ENCODE results near the gene GPR108.

Gene GPR108

GRCh38 chr19:6680141-6680540 is 57.2 kb downstream of the GPR108 start:
- in situ Hi-C loops (cut with HindIII; ENCODE audit: low sequenced_read_pairs): no loop called here
- no peak for TF ChIP-seq CTCF (IDR thresholded peaks at IDR 0.05; ENCODE audit: low read depth, low read length, missing control alignments)
- H3K4me3 ChIP-seq (ENCODE audit: low read depth, low read length): no peak overlapping the region
- DNase-seq (ENCODE audit: low read depth): no peak
